KOPT-K1 (cell line): ENCODE data around the gene CLASP2.
"Not testable (repeated sequence)": the region's sequence is repeated elsewhere in the genome, so short reads cannot be mapped to it uniquely, and the experiment has no call there.

ENCODE experiments used
- H3K27ac ChIP-seq: fragments of 200-600 bp; sonication (generic); 2 replicates; pipeline ENCODE4 v1.5.1; 2016; ENCODE audit warnings: antibody characterized with exemption, mild to moderate bottlenecking, low read depth, low read length; ENCODE audit not compliant: poor library complexity, severe bottlenecking
- H3K36me3 ChIP-seq: fragments of 200-600 bp; sonication (generic); 2 replicates; pipeline ENCODE4 v1.5.1; 2017; ENCODE audit warnings: antibody characterized with exemption, mild to moderate bottlenecking, low read length, moderate library complexity; ENCODE audit not compliant: insufficient read depth
- H3K9me3 ChIP-seq: fragments of 200-600 bp; sonication (generic); 2 replicates; pipeline ENCODE4 v1.5.1; 2017; ENCODE audit warnings: antibody characterized with exemption, low read length, mild to moderate bottlenecking; ENCODE audit not compliant: insufficient read depth, poor library complexity, severe bottlenecking

CLASP2 gene

DNA sequence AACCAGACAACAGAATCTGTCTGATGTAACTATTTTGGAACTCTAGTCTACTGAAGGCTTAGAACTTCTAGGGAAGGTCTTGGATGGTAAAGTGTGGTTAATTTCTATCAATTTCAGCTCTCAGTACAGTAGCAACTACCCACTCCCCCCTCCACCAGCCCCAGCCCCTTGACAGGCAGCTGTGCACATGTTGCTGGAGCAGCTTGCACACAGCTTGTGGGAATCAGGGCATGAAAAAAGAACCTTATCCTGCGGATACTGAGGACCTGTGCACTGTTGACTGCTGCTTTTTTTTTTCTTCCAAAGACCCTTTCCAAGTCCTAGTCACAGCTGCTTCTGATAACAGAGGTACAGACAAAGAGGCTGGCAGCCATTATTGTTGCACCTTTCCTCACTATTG is 196.3 kb downstream of the CLASP2 start:
- H3K36me3 ChIP-seq: peaks cover 44% of the 10 kb centered on the region
- peaks cover 8% of the 10 kb centered on the region for H3K9me3 ChIP-seq
- no peak overlapping the region for H3K27ac ChIP-seq

DNA sequence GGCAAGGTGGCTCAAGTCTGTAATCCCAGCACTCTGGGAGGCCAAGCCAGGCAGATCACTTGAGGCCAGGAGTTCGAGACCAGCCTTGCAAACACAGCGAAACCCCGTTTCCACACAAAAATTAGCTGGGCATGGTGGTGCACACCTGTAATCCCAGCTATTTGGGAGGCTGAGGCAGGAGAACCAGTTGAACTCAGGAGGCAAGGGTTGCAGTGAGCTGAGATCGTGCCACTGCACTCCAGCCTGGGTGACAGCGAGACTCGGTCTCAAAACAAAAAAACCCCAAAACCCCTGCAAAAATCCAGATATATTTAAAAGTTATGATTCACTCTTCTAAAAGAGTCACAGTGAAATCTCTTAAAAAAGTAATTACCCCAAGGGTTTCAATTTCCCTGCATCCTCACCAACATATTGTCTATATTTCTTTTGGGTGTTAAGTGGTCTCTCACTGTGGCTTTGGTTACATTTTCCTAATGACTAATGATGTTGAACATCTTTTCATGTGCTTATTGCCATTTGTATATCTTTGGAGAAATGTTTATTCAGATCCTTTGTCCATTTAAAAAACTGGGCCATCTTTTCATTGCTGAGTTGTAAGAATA is 204.7 kb downstream of the CLASP2 start:
- Histone ChIP-seq H3K9me3 (no peaks in the 10 kb centered on the region), H3K27ac (no peak overlapping the region), H3K36me3 (peaks cover 58% of the 10 kb centered on the region)

DNA sequence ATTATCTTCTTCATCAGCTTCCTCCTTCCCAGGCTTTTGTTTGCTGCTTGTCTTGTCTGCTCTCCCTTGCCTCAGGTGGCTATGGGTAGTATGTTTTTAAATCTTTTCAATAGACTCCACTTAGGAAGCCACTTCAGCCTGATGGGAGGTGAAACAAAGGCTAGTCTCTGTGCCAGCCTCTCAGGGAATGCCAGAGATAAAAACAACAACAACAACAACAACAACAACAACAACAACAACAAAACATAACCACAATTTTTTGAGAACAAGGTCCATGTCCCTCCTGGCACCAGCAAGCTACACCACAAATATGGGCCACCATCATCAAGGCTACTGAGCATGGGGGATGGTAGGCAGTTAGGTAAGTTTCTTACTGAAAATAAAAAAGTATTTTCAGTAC is 213.0 kb downstream of the CLASP2 start:
- Histone ChIP-seq H3K27ac (no peak overlapping the region), H3K9me3 (peaks cover 22% of the 10 kb centered on the region), H3K36me3 (peaks cover 59% of the 10 kb centered on the region)

DNA sequence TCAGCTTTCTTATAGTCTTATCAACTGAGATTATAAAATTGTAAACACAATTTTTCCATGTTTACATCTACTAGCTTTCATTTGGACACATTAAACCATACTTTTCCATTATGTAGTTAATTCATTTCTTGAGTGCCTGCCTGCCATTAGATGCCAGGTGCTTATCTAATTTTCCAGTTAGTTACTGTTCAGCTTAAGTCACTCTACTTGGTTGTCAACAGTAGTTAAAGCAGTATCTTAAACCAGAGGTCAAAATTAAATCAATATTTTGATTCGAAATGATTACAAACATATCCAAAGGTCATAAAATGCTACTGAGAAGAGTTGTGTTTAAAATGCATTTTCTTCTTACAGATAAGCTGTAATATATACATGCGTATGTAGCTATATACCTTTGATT is 221.6 kb downstream of the CLASP2 start:
- H3K36me3 ChIP-seq: peaks cover 24% of the 10 kb centered on the region
- H3K27ac ChIP-seq: no peak overlapping the region

DNA sequence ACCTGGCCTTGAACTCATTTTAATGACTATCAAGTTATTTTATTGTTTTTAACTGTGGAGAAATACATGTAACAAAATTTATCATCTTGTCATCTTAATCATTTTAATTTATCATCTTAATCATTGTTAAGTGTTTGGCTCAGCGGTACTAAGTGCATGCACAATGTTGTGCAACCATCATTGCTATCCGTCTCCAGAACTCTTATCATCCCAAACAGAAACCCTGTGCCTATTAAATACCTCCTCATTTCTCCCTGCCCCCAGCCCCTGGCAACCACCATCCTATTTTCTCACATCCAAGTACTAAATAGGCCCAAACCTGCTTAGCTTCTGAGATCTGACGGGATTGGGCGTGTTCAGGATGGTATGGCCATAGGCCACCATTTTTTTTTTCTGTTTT is 226.3 kb downstream of the CLASP2 start:
- H3K36me3 ChIP-seq: no peaks in the 10 kb centered on the region
- H3K9me3 ChIP-seq: no peaks in the 10 kb centered on the region
- H3K27ac ChIP-seq: no peak overlapping the region

More for the DNA sequence above, 221.6 kb downstream of the CLASP2 start:
- H3K9me3 ChIP-seq: peaks cover 3% of the 10 kb centered on the region

DNA sequence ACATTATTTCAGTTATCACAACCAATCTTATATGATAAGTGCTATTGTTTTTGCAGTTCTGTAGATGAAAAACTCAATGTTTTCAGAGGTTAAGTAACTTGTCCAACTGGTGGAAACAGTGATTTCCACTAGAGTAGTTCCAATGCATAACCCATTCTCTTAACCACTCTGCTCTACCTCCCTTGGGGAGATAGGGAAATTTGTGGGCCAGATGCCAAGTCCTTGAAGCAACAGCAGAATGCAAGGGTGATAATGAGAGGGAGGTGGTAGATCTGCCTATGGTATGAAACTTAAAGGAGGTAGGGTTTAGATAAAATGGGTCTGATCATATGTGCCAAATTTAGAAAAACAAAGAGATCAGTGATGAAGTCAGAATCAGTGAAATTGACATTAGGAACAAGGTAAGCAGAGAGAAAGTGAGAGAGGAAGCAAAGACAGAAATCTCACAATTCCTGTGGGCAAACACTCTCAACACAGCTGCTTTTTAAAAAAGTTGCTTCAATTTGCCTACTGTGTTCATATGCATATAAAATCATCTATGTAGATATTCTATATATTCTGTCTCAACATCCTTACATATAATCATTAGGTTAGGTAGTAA is 227.3 kb downstream of the CLASP2 start:
- Histone ChIP-seq H3K36me3 (no peaks in the 10 kb centered on the region), H3K27ac (no peak overlapping the region), H3K9me3 (no peaks in the 10 kb centered on the region)

DNA sequence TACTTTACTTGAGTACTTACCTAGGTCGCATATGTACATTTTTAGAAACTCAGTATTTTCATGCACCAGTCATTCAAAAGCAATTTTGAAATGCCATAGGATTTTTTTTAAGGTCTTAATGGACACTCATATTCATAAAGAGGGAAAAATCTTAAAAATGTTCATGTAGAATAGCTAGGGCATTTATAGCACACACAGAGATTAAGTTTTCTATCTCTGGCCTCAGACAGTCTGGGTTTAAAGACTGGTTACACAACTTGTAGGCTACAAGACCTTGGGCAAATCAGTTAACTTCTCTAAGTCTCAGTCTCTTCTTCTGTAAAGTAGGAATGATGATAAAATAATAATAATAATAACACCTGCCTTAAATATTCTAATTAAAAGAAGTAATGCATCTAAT is 229.4 kb downstream of the CLASP2 start:
- H3K36me3 ChIP-seq: no peaks in the 10 kb centered on the region
- H3K27ac ChIP-seq: no peak overlapping the region
- no peaks in the 10 kb centered on the region for H3K9me3 ChIP-seq

DNA sequence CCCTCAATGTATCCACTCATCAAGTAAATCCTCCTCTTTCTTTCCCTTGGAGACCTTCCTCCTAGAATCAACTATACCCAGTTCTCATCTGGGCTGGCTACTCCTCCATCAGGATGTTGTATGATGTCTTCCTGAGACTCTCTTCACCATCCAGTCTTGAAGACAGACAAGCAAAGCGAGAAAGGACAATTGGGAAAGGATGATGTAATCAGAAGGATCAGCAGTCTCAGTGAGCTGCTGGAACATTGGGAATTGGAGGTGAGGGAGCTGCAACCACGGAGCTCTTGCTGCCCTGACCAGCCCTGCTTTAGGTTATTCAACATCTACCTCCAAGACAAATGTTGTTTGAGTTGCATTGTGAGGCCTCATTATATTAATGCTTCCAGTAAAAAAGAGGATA is 229.8 kb downstream of the CLASP2 start:
- Histone ChIP-seq H3K36me3 (no peaks in the 10 kb centered on the region), H3K27ac (no peak overlapping the region), H3K9me3 (no peaks in the 10 kb centered on the region)

DNA sequence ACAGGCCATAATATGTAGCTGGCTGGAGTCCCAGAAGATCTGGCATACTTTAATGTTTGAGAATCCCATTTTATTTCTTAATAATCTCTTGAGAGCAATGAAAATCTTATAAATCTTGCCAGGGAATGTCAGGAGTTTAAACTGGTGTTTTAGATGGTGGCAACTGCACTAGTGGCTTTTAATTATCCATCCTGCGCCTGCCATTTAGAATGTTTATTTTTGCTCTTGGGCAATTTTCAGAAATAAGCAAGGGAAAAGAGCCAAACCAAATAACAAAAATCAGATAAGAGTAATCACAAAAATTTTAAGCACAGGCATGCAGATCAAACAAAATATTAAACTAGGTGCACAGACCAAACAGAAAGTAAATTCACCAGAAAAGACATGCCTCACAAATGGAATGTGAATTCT is 235.9 kb downstream of the CLASP2 start:
- Histone ChIP-seq H3K36me3 (no peaks in the 10 kb centered on the region), H3K27ac (no peak overlapping the region), H3K9me3 (peaks cover 7% of the 10 kb centered on the region)

DNA sequence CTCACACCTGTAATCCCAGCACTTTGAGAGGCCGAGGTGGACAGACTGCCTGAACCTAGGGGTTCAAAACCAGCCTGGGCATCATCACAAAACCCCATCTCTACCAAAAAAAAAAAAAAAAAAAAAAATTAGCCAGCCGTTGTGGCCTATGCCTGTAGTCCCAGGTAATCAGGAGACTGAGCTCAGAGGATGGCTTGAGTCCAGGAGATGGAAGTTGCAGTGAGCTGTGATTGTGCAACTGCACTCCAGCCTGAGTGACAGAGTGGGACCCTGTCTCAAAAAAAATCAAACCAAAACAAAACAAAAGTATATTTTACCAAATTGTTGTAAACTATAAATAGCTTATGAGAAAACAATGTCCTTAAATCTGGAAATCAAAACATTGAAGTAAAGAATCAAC is 243.2 kb downstream of the CLASP2 start:
- H3K36me3 ChIP-seq: no peaks in the 10 kb centered on the region
- no peaks in the 10 kb centered on the region for H3K9me3 ChIP-seq
- no peak overlapping the region for H3K27ac ChIP-seq

DNA sequence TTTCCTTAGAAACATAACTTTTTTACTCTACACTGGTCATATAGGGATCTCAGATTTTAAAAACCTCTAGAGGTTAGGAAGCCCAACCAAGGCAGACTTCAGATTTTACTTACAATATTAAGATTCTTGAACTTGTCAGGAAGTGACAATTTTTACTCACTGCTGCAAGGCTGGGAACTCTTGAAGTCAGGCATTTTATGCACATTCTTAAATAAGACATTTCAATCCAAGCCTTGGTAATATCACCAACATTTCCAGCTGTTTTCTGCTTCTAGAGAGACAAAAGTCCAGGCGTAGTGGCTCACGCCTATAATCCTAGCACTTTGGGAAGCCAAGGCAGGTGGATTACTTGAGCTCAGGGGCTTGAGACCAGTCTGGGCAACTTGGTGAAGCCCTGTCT is 244.2 kb downstream of the CLASP2 start:
- Histone ChIP-seq H3K27ac (no peak overlapping the region), H3K36me3 (no peaks in the 10 kb centered on the region)

DNA sequence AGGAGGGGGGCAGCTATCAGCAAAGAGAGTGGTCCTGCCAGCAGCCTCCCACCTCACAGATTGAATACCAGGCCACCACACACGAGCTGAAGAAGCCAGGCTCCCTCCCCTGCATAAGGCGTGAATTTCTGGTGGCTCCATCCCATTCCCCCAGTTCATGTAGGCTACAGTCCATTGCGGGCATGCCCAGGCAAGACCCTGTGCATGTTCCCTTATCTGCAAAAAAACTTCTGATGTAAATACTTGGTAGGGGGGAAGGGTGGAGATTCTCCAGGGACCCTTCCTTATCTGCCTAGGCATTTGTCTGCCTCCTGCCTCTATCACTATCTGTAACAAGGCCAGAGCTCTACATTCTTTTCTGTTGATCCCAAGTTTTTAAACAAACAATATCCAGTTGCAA is 250.3 kb downstream of the CLASP2 start:
- Histone ChIP-seq H3K36me3 (no peaks in the 10 kb centered on the region), H3K27ac (no peak overlapping the region)

More for the DNA sequence above, 244.2 kb downstream of the CLASP2 start:
- no peaks in the 10 kb centered on the region for H3K9me3 ChIP-seq

DNA sequence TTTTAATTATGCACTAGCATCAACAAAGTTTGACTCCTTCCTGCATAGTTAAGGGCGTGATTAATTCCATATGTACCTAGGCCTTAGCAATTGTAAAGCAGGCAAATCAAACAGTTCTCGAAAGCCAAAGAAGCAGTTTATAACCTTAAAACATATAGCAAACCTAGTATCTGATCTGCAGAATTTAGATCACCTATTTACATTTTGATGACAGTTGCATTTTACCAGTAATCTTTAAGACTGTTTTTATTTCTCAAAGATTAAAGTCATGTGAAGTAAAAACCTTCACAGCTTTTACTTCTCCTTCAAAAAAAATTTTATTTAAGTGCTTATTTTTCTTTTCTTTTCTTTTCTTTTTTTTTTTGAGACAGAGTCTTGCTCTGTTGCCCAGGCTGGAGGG is 257.0 kb downstream of the CLASP2 start:
- no peak overlapping the region for H3K27ac ChIP-seq
- H3K9me3 ChIP-seq: peaks cover 29% of the 10 kb centered on the region
- H3K36me3 ChIP-seq: no peaks in the 10 kb centered on the region

More for the DNA sequence above, 250.3 kb downstream of the CLASP2 start:
- peaks cover 19% of the 10 kb centered on the region for H3K9me3 ChIP-seq

DNA sequence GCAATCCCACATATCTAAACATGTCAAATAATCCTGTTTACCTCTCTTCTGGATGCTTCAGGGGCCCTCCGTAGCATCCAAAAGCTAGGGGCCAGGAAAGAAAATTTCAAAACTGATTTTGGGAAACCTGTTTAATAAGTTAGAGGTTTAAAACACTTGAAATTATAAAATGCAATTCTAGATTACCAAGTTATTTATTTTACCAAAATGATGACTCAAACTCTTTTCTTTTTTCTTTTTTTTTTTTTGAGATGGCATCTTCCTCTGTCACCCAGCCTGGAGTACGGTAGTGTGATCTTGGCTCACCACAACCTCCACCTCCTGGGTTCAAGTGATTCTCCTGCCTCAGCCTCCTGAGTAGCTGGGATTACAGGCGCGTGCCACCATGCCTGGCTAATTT is 258.5 kb downstream of the CLASP2 start:
- not testable (repeated sequence) for H3K36me3 ChIP-seq, H3K27ac ChIP-seq
- peaks cover 29% of the 10 kb centered on the region for H3K9me3 ChIP-seq

DNA sequence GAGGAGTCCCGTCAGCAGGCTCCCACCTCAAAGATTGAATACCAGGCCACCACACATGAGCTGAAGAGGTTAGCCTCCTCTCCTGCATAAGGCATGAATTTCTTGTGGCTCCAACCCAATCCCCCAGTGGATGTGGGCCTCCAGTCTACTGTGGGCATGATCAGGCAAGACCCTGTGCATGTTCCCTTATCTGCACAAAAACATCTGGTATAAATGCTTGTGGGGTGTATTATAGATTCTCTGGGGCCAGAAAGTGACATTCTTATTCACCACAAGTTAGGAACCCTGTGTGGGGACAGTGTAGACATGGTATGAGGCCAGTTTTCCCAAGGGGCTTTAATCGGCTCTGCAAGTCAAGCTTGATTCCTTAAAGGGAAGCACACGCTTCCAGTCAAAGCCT is 259.6 kb downstream of the CLASP2 start:
- H3K36me3 ChIP-seq: no peaks in the 10 kb centered on the region
- H3K9me3 ChIP-seq: peaks cover 29% of the 10 kb centered on the region
- H3K27ac ChIP-seq: no peak overlapping the region

DNA sequence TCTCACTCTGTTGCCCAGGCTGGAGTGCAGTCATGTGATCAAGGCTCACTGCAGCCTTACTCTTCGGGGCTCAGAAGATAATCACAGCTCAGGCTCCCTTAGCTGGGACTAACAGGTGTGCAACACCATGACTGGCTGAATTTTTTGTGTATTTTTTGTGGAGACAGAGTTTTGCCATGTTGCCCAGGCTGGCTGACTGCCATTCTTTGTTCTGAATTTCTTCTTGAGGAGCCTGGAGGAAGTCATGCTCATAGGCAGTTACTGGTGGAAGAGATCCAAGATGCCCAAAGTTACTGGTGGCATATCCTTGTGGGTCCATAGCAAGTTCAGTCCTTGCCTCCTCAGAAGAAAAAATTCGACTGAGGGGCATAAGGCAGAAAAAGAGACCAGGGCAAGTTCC is 261.3 kb downstream of the CLASP2 start:
- H3K36me3 ChIP-seq: no peaks in the 10 kb centered on the region
- peaks cover 33% of the 10 kb centered on the region for H3K9me3 ChIP-seq
- H3K27ac ChIP-seq: no peak overlapping the region
